ENCODE results near the gene BNIP5. TPM values are rescaled to one million over a fixed set of nuclear protein-coding genes. Genes with fewer than 3 reads are reported as not detected.

The BNIP5 gene
- total RNA-seq, 2 donors from 2014 or later = not detected

GRCh38 chr6:36290668-36291620 lies 45.7 kb downstream of the BNIP5 start:
- TF ChIP-seq CTCF (IDR thresholded peaks at IDR 0.05) = no peak
- Histone ChIP-seq H3K27ac (no peak overlapping the region), H3K4me3 (no peak overlapping the region), H3K4me1 (no peaks in the 10 kb centered on the region), H3K36me3 (no peaks in the 10 kb centered on the region), H3K9me3 (no peaks in the 10 kb centered on the region), H3K27me3 (no peaks in the 10 kb centered on the region)
- no peak for DNase-seq (ENCODE audit: low spot score)

GRCh38 chr6:36289281-36289878 lies 47.3 kb downstream of the BNIP5 start:
- H3K9me3 ChIP-seq = no peaks in the 10 kb centered on the region
- no peaks in the 10 kb centered on the region for H3K4me1 ChIP-seq
- H3K27ac ChIP-seq = no peak overlapping the region
- H3K4me3 ChIP-seq = no peak overlapping the region
- no peaks in the 10 kb centered on the region for H3K27me3 ChIP-seq
- no peak for DNase-seq (ENCODE audit: low spot score)
- TF ChIP-seq CTCF (IDR thresholded peaks at IDR 0.05) = no peak
- no peaks in the 10 kb centered on the region for H3K36me3 ChIP-seq

GRCh38 chr6:36286858-36287257 lies 49.8 kb downstream of the BNIP5 start:
- Histone ChIP-seq H3K9me3 (peaks cover 0 to 6% of the 10 kb centered on the region in 2 donors), H3K27me3 (no peaks in the 10 kb centered on the region), H3K4me1 (no peaks in the 10 kb centered on the region), H3K4me3 (no peak overlapping the region), H3K36me3 (no peaks in the 10 kb centered on the region), H3K27ac (no peak overlapping the region)
- TF ChIP-seq CTCF (IDR thresholded peaks at IDR 0.05) = no peak
- no peak for DNase-seq (ENCODE audit: low spot score)

- no peaks in the 10 kb centered on the region for H3K4me1 ChIP-seq
- no peaks in the 10 kb centered on the region for H3K27me3 ChIP-seq
- H3K4me3 ChIP-seq = no peak overlapping the region
- peaks cover 0 to 6% of the 10 kb centered on the region in 2 donors for H3K9me3 ChIP-seq
- no peaks in the 10 kb centered on the region for H3K36me3 ChIP-seq
- TF ChIP-seq CTCF (IDR thresholded peaks at IDR 0.05) = no peak
- H3K27ac ChIP-seq = no peak overlapping the region
- no peak for DNase-seq (ENCODE audit: low spot score)
Measured at GRCh38 chr6:36285797-36286196, 50.9 kb downstream of the BNIP5 start.

- Histone ChIP-seq H3K4me3 (no peak overlapping the region), H3K27me3 (no peaks in the 10 kb centered on the region), H3K27ac (no peak overlapping the region), H3K9me3 (peaks cover 0 to 6% of the 10 kb centered on the region in 2 donors), H3K4me1 (no peaks in the 10 kb centered on the region), H3K36me3 (no peaks in the 10 kb centered on the region)
- TF ChIP-seq CTCF (IDR thresholded peaks at IDR 0.05) = no peak
- DNase-seq (ENCODE audit: low spot score) = no peak
Measured at GRCh38 chr6:36285187-36285671, 51.5 kb downstream of the BNIP5 start.
